GF-D8 (cell line): Measurements from ENCODE around the gene PLEKHN1.

Experiments used
- DNase-seq: peaks from one replicate; lab custom pipeline; 2025; lab: John Stamatoyannopoulos, UW

The PLEKHN1 gene

DNA sequence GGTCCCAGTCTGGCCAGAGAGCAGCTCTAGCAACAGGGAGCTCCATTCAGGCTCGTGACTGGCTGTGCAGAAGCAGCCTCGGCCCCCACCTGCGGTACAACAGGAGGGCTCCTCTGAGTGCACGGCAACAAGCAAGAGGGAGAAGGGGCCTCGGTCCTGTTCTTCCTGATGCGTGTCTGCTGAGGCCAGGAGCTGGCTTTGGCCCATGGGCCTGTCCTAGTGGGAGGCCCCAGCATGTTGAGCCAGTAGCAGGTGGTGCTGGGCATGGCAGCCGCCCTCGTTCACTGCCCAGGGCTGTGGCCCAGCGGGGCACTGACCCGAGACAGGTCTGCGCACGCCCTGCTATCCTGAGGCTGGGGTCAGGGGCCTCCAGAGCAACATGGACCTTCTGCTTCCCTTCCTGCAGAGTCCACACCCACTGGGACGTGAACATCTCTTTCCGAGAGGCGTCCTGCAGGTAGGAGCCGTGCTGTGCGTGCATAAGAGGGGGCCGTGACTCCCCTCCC is 35.6 kb upstream of the PLEKHN1 start:
- no peak for DNase-seq

GRCh38 chr1:931380-932172 is 34.7 kb upstream of the PLEKHN1 start:
- no peak for DNase-seq

DNA sequence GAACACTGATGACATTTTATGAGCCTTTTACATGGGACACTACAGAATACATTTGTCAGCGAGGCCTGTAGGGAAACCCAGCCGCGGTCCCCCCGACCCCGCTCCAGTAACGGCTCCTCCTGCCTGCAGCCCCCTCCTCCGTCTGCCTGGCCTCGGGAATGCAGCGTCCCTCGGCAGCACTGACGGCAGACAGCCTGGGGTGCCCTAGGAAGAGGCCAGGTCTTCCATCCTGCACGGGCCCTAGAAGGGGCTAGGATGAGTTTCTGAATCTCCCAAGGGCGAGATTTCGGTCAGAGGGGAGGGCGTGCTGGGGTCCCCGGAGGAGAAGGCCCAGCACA is 34.1 kb upstream of the PLEKHN1 start:
- no peak for DNase-seq

DNA sequence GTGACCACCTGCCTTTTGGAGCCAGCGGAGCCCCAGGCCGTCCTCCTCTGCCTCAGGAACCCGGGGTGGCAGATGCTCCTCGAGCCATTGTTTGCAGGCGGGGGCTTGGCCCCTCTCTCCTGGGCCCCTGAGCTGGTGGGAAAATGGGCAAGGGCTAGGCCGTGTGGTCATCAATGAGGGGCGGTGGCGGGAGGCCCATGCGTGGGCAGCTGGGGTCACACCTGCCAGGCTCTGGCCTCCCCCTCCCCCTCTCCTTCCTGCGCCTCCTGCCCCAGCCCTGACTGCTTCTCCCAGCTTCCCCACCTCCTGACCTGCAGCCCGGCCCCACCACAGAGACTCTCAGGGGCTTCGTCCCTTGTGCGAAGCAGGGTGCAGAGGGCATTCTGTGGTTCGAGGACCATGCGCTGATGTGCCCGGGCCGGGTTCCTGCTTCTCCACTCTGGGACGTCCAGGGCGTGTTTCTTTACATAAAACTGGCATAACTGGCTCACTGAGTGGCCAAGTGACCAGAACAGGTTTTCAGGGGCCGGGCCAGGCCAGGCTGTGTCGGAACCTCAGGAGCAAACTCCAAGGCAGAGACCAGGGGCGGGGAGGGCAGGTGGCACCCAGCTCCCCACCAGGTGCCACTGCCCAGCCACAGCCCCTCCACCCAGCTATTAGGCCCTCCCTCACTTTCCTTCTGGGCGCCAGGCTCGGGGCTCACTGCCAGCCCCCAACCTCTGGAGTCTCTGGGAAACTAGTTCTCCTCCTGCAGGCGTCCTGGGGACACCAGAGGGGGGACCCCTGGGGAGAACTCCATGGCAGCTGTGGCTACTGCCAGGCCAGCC is 33.3 kb upstream of the PLEKHN1 start:
- no peak for DNase-seq

GRCh38 chr1:933603-933940 is 32.7 kb upstream of the PLEKHN1 start:
- no peak for DNase-seq

DNA sequence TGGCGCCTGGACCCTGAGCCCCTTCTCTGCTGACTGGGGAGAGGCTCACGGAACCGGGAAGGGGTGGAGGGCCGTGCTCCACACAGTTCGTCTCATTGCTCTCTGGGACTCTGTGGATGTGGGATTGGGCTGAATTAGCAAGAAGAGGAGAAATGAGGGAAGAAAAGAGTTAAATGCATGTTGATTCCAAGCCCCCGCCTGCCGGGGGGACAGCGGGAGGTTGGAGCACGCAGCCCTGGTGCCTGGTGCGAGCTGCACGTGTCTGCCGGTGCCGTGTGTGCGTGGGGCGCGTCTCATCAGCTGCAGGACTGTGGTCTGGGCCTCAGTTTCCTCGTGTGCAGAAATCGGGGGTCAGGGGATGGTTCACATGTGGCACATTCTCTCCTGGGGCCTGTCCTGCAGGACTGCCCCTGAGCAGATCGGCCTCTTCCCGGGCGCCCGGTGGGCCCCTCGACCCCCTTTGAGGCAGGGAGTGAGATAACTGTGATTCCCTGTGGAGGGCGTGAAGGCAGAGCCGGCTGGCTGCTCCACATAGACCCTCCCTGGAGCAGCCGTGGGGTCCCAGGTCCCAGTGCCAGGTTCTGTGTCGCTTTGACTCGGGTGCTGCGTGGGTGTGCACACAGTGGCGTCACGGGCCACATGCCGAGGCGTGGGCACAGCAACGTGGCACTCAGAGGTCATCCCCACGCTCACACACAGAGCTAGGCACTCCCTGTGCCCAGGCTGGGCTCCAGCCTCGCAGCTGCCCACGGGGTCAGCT is 31.1 kb upstream of the PLEKHN1 start:
- DNase-seq = no peak

- DNase-seq = no peak
These were observed 30.5 kb upstream of the PLEKHN1 start for GRCh38 chr1:935751-936231.

GRCh38 chr1:936348-937264 is 29.7 kb upstream of the PLEKHN1 start:
- DNase-seq = no peak

DNA sequence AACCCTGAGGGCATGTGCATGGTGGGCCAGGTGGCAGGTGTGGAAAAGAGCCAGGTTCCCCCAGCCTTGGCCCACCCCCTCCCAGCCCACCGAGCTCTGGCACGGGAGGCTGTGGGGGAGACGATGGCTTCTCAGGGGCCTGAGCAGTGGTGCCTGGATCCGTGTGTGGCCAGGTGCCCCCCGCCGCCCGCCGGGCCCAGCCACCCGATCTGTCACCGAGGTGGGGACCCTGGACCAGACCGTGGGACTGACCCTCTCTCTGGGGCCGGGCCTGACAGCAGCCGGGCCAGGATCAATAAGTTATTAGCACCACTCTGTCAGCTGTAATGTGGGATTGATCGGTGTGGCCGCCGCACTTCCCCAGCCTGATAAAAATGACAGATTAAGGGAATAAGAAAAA is 28.8 kb upstream of the PLEKHN1 start:
- DNase-seq = no peak

DNA sequence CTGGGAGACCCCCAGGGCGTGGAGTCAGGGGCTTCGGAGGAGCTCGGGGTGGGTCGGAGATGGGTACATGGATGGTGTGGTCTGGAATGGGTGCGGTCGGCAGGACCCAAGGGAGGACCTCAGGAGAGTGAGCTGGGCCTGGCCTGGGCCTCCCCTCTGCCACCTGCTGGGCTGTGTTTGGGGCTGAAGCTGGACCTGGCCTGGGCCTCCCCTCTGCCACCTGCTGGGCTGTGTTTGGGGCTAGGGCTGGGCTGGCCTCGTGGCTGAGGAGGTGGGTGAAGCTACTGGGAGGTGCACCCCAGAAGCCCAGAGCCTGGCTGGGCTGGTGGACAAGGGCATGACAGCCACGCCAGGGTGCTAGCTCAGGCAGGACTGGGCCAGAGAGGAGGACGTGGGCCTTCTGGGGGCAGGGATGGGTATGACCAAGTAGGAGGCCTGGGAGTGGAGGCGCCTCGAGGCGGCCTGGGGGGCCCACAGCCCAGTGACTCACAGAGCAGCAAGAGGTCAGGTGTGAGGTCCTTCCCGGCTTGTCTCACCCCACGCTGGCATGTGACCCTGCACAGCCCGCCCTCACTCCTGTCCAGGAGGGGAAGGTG is 28.1 kb upstream of the PLEKHN1 start:
- DNase-seq = no peak

DNA sequence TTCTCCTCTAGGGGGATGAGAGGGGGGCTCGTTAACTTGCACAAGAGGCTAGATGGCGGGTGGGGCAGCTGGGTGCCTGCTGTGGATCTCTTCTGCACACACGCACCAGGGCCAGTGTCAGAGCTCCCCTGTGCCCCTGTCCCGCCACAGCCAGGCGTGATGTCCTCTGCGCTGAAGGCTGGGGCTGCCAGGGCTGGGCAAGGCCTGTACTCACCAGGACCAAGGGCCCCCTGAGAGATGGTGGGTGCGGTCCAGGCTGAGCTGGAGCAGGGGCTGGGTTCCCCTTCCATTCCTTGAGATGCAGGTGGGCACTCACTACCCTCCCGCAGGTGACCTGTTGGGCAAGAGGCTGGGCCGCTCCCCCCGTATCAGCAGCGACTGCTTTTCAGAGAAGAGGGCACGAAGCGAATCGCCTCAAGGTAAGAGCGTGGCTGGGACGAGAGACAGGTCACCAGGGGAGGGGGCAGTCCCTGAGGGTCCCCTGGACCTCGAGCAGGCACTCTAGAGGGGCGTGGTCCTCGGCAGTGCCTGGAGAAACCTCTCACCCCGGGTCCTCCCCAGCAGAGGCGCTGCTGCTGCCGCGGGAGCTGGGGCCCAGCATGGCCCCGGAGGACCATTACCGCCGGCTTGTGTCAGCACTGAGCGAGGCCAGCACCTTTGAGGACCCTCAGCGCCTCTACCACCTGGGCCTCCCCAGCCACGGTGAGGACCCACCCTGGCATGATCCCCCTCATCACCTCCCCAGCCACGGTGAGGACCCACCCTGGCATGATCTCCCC is 27.4 kb upstream of the PLEKHN1 start:
- no peak for DNase-seq

GRCh38 chr1:939511-940106 is 26.7 kb upstream of the PLEKHN1 start:
- no peak for DNase-seq

DNA sequence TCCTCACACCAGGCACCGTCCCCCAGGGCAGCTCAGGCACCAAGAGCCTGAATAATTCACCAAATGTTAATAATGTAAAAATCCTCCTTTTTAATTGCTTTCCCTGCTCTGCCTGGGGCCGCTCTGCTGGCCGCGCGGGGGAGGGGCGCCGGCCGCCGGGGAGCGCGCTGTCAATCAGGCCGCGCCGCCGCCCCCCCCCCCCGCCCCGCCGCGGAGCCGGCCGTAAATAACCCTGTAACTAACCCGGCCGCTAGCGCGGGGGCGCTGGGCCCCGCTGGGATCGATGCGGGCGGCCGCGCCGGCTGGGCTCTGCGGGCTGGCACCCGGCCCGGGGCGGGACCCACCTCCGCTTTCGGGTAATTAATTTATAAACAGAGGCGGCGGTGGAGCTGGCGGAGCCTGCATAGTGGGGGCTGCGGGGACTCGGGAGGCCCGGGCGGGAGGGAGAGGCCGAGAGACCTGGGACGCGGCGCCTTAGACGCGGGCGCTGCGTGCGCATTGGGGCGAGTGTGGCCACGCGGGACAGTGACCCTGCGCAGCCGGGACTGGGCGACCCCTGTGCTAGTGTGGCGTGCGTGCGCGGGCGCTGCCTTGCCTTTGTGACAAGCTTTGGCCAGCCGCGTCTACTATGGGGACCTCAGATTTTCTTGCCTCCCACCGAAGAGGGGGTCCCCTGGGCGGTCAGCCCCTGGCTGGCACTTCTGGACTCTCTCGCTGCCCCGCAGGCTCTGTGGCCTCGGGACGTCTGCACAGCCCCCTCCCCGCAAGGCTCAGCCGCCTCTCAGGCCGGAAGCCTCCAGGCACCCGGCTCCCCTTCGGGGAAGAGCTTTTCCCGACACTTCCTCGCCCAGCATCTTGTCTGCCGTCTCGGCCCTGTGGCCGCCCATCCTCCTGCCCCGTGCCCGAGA is 25.9 kb upstream of the PLEKHN1 start:
- DNase-seq = no peak

- DNase-seq = no peak
These were observed 25.2 kb upstream of the PLEKHN1 start for GRCh38 chr1:941015-941587.

- no peak for DNase-seq
These were observed 24.5 kb upstream of the PLEKHN1 start for GRCh38 chr1:941588-942383.

GRCh38 chr1:942411-942821 is 23.9 kb upstream of the PLEKHN1 start:
- DNase-seq = no peak

DNA sequence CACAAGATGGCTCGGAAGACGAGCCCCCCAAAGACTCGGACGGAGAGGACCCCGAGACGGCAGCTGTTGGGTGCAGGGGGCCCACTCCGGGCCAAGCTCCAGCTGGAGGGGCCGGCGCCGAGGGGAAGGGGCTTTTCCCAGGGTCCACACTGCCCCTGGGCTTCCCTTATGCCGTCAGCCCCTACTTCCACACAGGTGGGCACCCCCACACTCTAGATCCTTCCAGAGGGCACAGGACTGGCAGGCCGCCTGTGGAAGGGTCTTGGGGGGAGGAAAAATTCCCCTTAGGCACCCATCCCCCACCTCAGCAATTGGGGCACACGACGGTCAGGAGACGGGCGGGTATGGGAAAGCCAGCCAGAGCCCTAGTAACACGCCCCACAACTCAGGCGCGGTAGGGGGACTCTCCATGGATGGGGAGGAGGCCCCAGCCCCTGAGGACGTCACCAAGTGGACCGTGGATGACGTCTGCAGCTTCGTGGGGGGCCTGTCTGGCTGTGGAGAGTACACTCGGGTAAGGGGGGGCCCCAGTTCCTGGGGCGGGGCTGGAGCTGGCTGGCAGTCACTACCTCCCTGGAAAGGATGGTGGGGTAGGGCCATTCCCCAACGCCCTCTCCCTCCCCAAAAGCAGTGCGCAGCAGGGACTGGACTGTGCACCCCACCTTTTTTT is 23.3 kb upstream of the PLEKHN1 start:
- no peak for DNase-seq
